IMR-90 (cell line): ENCODE results near the gene MAP2K5.

ENCODE experiments used
- CEBPB ChIP-seq: IDR thresholded peaks from 2 replicates; pipeline ENCODE4 v1.6.1; 2012; ENCODE audit warnings: low read depth, low read length, improper control_type of control experiment
- POLR2A ChIP-seq: IDR thresholded peaks from 2 replicates; pipeline ENCODE4 v1.6.1; 2012; ENCODE audit warnings: mild to moderate bottlenecking, low read depth, low read length
- RCOR1 ChIP-seq: IDR thresholded peaks from 2 replicates; pipeline ENCODE4 v1.6.1; 2012; ENCODE audit warnings: mild to moderate bottlenecking, low read length, improper control_type of control experiment; ENCODE audit not compliant: insufficient replicate concordance
- TF ChIP-seq, protein P1 (sequence below): conservative IDR thresholded peaks from 2 replicates; pipeline ENCODE4 v1.5.1; 2012; ENCODE audit warnings: mild to moderate bottlenecking, low read depth, low read length, improper control_type of control experiment

DNA sequence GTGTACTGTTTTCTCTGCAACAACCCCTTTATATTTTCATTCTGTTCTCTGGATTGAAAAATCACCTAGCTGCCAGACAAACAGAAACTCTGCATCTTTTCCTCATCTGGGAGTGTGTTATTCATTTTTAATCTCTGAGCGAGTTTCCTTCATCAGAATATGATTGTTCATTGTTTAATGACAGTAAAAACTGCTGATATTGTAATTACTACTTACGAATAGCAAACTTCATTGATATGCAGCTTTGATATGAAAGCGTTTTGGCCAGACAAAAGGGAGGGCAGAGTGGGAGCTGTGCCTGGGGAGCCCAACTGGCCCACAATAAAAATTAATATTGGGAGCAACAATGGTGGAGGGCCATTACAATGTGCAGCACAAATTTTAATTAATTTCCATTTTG is 150.1 kb downstream of the MAP2K5 start:
- TF ChIP-seq, protein P1, sequence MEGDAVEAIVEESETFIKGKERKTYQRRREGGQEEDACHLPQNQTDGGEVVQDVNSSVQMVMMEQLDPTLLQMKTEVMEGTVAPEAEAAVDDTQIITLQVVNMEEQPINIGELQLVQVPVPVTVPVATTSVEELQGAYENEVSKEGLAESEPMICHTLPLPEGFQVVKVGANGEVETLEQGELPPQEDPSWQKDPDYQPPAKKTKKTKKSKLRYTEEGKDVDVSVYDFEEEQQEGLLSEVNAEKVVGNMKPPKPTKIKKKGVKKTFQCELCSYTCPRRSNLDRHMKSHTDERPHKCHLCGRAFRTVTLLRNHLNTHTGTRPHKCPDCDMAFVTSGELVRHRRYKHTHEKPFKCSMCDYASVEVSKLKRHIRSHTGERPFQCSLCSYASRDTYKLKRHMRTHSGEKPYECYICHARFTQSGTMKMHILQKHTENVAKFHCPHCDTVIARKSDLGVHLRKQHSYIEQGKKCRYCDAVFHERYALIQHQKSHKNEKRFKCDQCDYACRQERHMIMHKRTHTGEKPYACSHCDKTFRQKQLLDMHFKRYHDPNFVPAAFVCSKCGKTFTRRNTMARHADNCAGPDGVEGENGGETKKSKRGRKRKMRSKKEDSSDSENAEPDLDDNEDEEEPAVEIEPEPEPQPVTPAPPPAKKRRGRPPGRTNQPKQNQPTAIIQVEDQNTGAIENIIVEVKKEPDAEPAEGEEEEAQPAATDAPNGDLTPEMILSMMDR = no peak
- TF ChIP-seq RCOR1 (no peak), CEBPB (no peak), POLR2A (no peak)
